ENCODE results near the gene FNBP1.

DNA sequence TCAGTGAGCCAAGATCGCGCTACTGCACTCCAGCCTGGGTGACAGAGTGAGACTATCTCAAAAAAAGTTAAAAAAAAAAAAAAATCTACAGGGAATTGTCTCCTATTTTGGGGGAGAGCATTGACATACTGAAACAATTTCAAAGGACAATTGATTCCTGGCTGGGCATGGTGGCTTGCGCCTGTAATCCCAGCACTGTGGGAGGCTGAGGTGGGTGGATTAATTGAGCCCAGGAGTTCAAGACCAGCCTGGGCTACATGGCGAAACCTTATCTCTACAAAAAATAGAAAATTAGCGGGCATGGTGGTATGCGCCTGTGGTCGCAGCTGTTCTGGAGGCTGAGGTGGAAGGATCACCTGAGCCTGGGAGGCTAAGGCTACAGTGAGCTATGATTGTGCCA, 41.3 kb upstream of the FNBP1 start:
- no peak for TF ChIP-seq CTCF (IDR thresholded peaks at IDR 0.05 in 4 of 5, conservative IDR thresholded peaks at IDR 0.05 in 1 of 5)
- TF ChIP-seq POLR2A (IDR thresholded peaks at IDR 0.05): no peak
